ENCODE results near the gene GAK. TPM values are rescaled to one million over a fixed set of nuclear protein-coding genes. Genes with fewer than 3 reads are reported as not detected.
A peak's percentile ranks its signal among the peaks of the same experiment; 100 is the strongest.
"Not testable (repeated sequence)": the region's sequence is repeated elsewhere in the genome, so short reads cannot be mapped to it uniquely, and the experiment has no call there.

GAK gene
- total and polyA plus RNA-seq, 2 donors from 2014 or later, result 92.0 to 124 TPM

- no peak for TF ChIP-seq CTCF (IDR thresholded peaks at IDR 0.05; ENCODE audit: borderline replicate concordance, extremely low read depth, insufficient read depth)
- no peaks in the 10 kb centered on the region for H3K36me3 ChIP-seq (ENCODE audit: control insufficient read depth in 2 of 3, insufficient read depth in 3 of 3, low read length in 3 of 3)
- no peak overlapping the region for H3K9ac ChIP-seq (ENCODE audit: low read length in 3 of 3)
- intact Hi-C loops (cut with DNase I), result no loop called here
- peaks cover 0 to 18% (median 16%) of the 10 kb centered on the region in 3 donors for H3K4me1 ChIP-seq (ENCODE audit: control insufficient read depth in 2 of 3, insufficient read depth in 2 of 3, low read depth in 1 of 3, low read length in 3 of 3)
- no peak overlapping the region for H3K27ac ChIP-seq (ENCODE audit: low read depth in 2 of 2, low read length in 2 of 2)
- no peaks in the 10 kb centered on the region for H3K9me3 ChIP-seq (ENCODE audit: control insufficient read depth in 2 of 3, insufficient read depth in 1 of 3, low read length in 3 of 3)
- no peaks in the 10 kb centered on the region for H3K27me3 ChIP-seq (ENCODE audit: control insufficient read depth, insufficient read depth, low read length)
- no peak for FAIRE-seq
- H3K4me3 ChIP-seq (ENCODE audit: low read length in 3 of 3), result no peak overlapping the region
- DNase-seq, result peak in 1 of 5 donors; percentile 25
Measured at GRCh38 chr4:930028-930551, 2.0 kb downstream of the GAK start.

- FAIRE-seq, result no peak
- DNase-seq, result peak in 1 of 5 donors; percentile 37
- no peak overlapping the region for H3K9ac ChIP-seq (ENCODE audit: low read length in 3 of 3)
- no peak overlapping the region for H3K4me3 ChIP-seq (ENCODE audit: low read length in 3 of 3)
- H3K4me1 ChIP-seq (ENCODE audit: control insufficient read depth in 2 of 3, insufficient read depth in 2 of 3, low read depth in 1 of 3, low read length in 3 of 3), result peaks cover 0 to 18% (median 16%) of the 10 kb centered on the region in 3 donors
- no peak for TF ChIP-seq CTCF (IDR thresholded peaks at IDR 0.05; ENCODE audit: borderline replicate concordance, extremely low read depth, insufficient read depth)
- H3K27me3 ChIP-seq (ENCODE audit: control insufficient read depth, insufficient read depth, low read length), result no peaks in the 10 kb centered on the region
- intact Hi-C loops (cut with DNase I), result no loop called here
- no peak overlapping the region for H3K27ac ChIP-seq (ENCODE audit: low read depth in 2 of 2, low read length in 2 of 2)
- H3K36me3 ChIP-seq (ENCODE audit: control insufficient read depth in 2 of 3, insufficient read depth in 3 of 3, low read length in 3 of 3), result no peaks in the 10 kb centered on the region
- H3K9me3 ChIP-seq (ENCODE audit: control insufficient read depth in 2 of 3, insufficient read depth in 1 of 3, low read length in 3 of 3), result no peaks in the 10 kb centered on the region
Measured at GRCh38 chr4:929096-929765, 2.9 kb downstream of the GAK start.

- FAIRE-seq; H3K36me3 ChIP-seq (ENCODE audit: control insufficient read depth in 2 of 3, insufficient read depth in 3 of 3, low read length in 3 of 3); H3K9ac ChIP-seq (ENCODE audit: low read length in 3 of 3); H3K9me3 ChIP-seq (ENCODE audit: control insufficient read depth in 2 of 3, insufficient read depth in 1 of 3, low read length in 3 of 3); H3K27ac ChIP-seq (ENCODE audit: low read depth in 2 of 2, low read length in 2 of 2); intact Hi-C loops (cut with DNase I); H3K4me3 ChIP-seq (ENCODE audit: low read length in 3 of 3); H3K27me3 ChIP-seq (ENCODE audit: control insufficient read depth, insufficient read depth, low read length): not testable (repeated sequence)
- peaks cover 0 to 13% (median 13%) of the 10 kb centered on the region in 3 donors for H3K4me1 ChIP-seq (ENCODE audit: control insufficient read depth in 2 of 3, insufficient read depth in 2 of 3, low read depth in 1 of 3, low read length in 3 of 3)
- DNase-seq, result peak in 1 of 5 donors; percentile 25
Measured at GRCh38 chr4:927566-927965, 4.5 kb downstream of the GAK start.

GRCh38 chr4:926538-926937, 5.6 kb downstream of the GAK start:
- no peak overlapping the region for H3K4me3 ChIP-seq (ENCODE audit: low read length in 3 of 3)
- H3K4me1 ChIP-seq (ENCODE audit: control insufficient read depth in 2 of 3, insufficient read depth in 2 of 3, low read depth in 1 of 3, low read length in 3 of 3), result peaks cover 0 to 13% (median 12%) of the 10 kb centered on the region in 3 donors
- TF ChIP-seq CTCF (IDR thresholded peaks at IDR 0.05; ENCODE audit: borderline replicate concordance, extremely low read depth, insufficient read depth), result no peak

More at GRCh38 chr4:926538-926937, 5.6 kb downstream of the GAK start:
- FAIRE-seq, result no peak
- H3K36me3 ChIP-seq (ENCODE audit: control insufficient read depth in 2 of 3, insufficient read depth in 3 of 3, low read length in 3 of 3), result no peaks in the 10 kb centered on the region
- no peak overlapping the region for H3K27ac ChIP-seq (ENCODE audit: low read depth in 2 of 2, low read length in 2 of 2)
- intact Hi-C loops (cut with DNase I), result no loop called here
- peak in 1 of 5 donors; percentile 48 for DNase-seq
- no peak overlapping the region for H3K9ac ChIP-seq (ENCODE audit: low read length in 3 of 3)
- no peaks in the 10 kb centered on the region for H3K9me3 ChIP-seq (ENCODE audit: control insufficient read depth in 2 of 3, insufficient read depth in 1 of 3, low read length in 3 of 3)
- no peaks in the 10 kb centered on the region for H3K27me3 ChIP-seq (ENCODE audit: control insufficient read depth, insufficient read depth, low read length)
